Fibroblast of pulmonary artery (primary cell): Measurements from ENCODE around the gene LRRK1.

Source experiments
- DNase-seq: peaks from one replicate; pipeline ENCODE4 v3.0.0-alpha.2; 2010; ENCODE audit warnings: low read depth
- H3K4me3 ChIP-seq: replicated peaks from 2 replicates; pipeline ENCODE4 v1.5.1; 2011; ENCODE audit warnings: low read depth, mild to moderate bottlenecking, control low read depth, low read length, moderate library complexity
- CTCF ChIP-seq: IDR thresholded peaks from 2 replicates; pipeline ENCODE4 v1.5.1; 2011; ENCODE audit warnings: mild to moderate bottlenecking, control low read depth, low read length, inconsistent platforms; ENCODE audit errors: missing control alignments

Gene LRRK1

DNA sequence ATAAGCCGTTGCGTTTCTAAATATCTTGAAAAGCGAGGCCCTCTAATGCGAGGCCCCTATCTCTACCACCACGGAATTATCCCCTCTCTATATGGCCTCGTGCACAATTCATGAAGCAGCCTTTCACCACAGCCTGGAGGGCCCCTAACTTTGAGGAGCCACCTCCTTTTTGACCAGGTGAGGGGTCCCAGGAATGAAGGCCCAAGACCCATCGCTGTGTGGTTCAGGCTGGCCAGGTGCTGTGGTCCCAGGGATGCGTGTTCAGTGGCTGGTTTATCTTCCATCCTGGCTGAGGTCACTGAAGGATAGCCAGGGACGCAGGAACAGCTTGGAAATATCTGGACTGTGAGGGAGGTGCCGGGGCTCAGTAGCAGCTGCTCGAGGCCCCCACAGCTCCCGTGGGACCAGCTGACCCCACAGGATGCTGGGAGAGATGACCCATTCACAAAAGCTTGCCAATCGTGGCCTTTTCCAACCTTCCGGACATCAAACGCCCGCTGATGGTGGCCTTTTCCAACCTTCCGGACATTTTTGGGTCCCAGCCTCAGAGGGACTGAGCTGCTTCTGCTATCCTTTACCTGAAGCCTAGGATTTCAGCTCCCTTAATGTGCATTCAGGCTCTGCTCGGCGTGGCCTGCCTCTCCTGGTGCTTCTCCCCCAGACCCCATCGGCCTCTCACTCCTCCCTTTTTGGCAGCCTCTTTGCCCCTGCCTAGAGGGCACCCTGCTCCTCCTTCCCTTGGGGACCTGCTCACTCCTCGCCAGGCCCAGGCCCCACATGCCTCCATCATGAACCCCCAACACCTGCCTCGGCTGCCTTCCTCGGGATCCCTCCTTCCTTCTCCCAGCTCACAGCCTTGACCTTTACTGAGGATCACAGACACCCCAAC, 191.8 kb downstream of the LRRK1 start:
- H3K4me3 ChIP-seq = no peak overlapping the region
- no peak for DNase-seq
- TF ChIP-seq CTCF = no peak

GRCh38 chr15:101111570-101112262, 192.6 kb downstream of the LRRK1 start:
- no peak for TF ChIP-seq CTCF
- DNase-seq = no peak
- H3K4me3 ChIP-seq = no peak overlapping the region

- no peak for TF ChIP-seq CTCF
- H3K4me3 ChIP-seq = no peak overlapping the region
- DNase-seq = no peak
These were observed 193.4 kb downstream of the LRRK1 start for GRCh38 chr15:101112336-101113113.

DNA sequence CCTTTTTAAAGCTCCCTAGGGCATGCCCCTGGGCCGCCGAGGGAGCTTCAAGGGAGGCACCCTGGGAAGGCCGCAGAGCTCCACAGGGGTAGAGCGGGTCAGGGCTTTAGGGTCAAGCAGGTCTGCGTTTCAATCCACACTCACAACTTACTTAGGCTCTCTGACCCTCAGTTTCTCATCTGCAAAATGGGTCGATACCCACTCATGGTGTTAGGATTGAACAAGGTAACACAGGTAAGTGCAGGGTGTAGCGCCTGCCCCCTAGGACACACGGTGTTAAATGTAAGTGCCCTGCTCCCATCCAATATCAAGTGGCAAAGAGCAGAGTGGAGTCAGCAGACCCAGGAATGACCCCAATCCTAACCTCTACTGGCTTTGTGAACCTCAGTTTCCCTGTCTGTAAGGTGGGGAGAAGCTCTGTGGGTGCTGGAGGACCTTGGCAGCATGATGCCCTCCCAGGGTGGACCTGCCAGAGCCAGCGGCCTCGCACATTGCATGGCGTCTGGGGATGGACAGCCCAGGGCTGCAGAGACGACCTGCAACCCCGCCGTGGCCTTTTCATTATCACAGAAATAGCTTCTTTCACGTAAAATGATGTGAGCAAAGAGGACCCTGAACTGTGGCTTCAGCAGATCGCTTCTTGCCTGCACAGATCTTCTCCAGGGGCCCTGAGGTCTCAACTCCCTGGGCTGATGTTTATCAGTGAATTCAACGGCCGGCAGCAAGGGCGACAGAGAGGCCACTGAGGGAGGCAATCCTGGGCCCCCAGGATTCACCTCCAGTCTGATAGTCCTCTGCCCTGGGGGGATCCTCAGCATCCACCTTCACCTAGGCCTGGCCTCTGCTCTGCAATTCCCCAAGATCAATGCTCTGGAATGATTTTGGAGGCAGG, 194.2 kb downstream of the LRRK1 start:
- no peak overlapping the region for H3K4me3 ChIP-seq
- DNase-seq = no peak
- TF ChIP-seq CTCF = no peak

DNA sequence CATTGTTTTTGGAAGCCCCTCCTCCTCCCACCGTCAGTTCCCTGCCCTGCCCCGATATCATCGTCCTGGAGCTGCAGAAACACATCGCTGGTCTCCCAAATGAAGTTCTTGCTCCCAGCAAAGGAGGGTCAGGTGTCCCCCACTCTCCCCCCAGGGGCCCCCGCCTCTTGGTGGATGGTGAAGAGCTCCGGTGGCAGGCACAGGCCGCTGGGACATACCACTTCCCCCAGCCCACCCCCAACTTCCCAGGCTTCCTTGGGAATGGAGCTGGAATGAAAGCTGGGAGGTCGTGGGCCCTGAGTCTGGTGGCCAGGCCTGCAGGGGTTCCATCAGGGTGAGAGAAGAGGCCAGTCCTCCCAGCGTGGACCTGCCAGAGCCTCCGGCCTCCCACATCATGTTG, 195.0 kb downstream of the LRRK1 start:
- DNase-seq = no peak
- TF ChIP-seq CTCF = no peak
- H3K4me3 ChIP-seq = no peak overlapping the region

GRCh38 chr15:101114610-101115009, 195.5 kb downstream of the LRRK1 start:
- no peak for TF ChIP-seq CTCF
- no peak overlapping the region for H3K4me3 ChIP-seq
- DNase-seq = no peak
